ENCODE results near the gene UFM1.
"Not testable (repeated sequence)": the region's sequence is repeated elsewhere in the genome, so short reads cannot be mapped to it uniquely, and the experiment has no call there.

Gene UFM1

GRCh38 chr13:38349390-38350113 lies at the start of gene UFM1:
Gene UFM1 (plus strand): TSS chr13:38349851. CDS start chr13:38349920, 69 bp downstream.
- TF ChIP-seq CTCF (IDR thresholded peaks at IDR 0.05; ENCODE audit: unreplicated experiment in 3 of 3) = no peak
- H3K4me1 Mint-ChIP-seq = peaks cover 31% of the 10 kb centered on the region
- H3K4me3 Mint-ChIP-seq = peak within 1 kb of the TSS; percentile 93 to 99 (median 98)
- H3K36me3 Mint-ChIP-seq (ENCODE audit: low read depth) = peaks cover 19% of the 10 kb centered on the region
- H3K9me3 Mint-ChIP-seq = no peaks in the 10 kb centered on the region
- H3K27me3 Mint-ChIP-seq (ENCODE audit: low read depth) = no peaks in the 10 kb centered on the region
- peak within 1 kb of the TSS; percentile 98 to 99 (median 99) for H3K27ac Mint-ChIP-seq

GRCh38 chr13:38301236-38301635 lies 48.4 kb upstream of the UFM1 start:
- H3K4me1 Mint-ChIP-seq = no peaks in the 10 kb centered on the region
- H3K27ac Mint-ChIP-seq = peak overlapping the region in 1 of 3 experiments; percentile 70
- H3K4me3 Mint-ChIP-seq = no peak overlapping the region
- H3K36me3 Mint-ChIP-seq (ENCODE audit: low read depth) = no peaks in the 10 kb centered on the region
- no peaks in the 10 kb centered on the region for H3K9me3 Mint-ChIP-seq
- H3K27me3 Mint-ChIP-seq (ENCODE audit: low read depth) = no peaks in the 10 kb centered on the region
- TF ChIP-seq CTCF (IDR thresholded peaks at IDR 0.05; ENCODE audit: unreplicated experiment in 3 of 3) = no peak

GRCh38 chr13:38303816-38304320 lies 45.8 kb upstream of the UFM1 start:
- TF ChIP-seq CTCF (IDR thresholded peaks at IDR 0.05; ENCODE audit: unreplicated experiment in 3 of 3) = no peak
- H3K4me1 Mint-ChIP-seq = no peaks in the 10 kb centered on the region
- no peaks in the 10 kb centered on the region for H3K9me3 Mint-ChIP-seq
- H3K27ac Mint-ChIP-seq = no peak overlapping the region
- no peaks in the 10 kb centered on the region for H3K36me3 Mint-ChIP-seq (ENCODE audit: low read depth)
- no peak overlapping the region for H3K4me3 Mint-ChIP-seq
- no peaks in the 10 kb centered on the region for H3K27me3 Mint-ChIP-seq (ENCODE audit: low read depth)

GRCh38 chr13:38308736-38309135 lies 40.9 kb upstream of the UFM1 start:
- no peaks in the 10 kb centered on the region for H3K9me3 Mint-ChIP-seq
- TF ChIP-seq CTCF (IDR thresholded peaks at IDR 0.05; ENCODE audit: unreplicated experiment in 3 of 3) = no peak
- H3K36me3 Mint-ChIP-seq (ENCODE audit: low read depth) = no peaks in the 10 kb centered on the region
- no peaks in the 10 kb centered on the region for H3K27me3 Mint-ChIP-seq (ENCODE audit: low read depth)
- H3K4me1 Mint-ChIP-seq = no peaks in the 10 kb centered on the region
- no peak overlapping the region for H3K4me3 Mint-ChIP-seq
- H3K27ac Mint-ChIP-seq = no peak overlapping the region

- Mint-ChIP-seq H3K27ac (no peak overlapping the region), H3K36me3 (ENCODE audit: low read depth) (no peaks in the 10 kb centered on the region), H3K4me1 (no peaks in the 10 kb centered on the region), H3K27me3 (ENCODE audit: low read depth) (no peaks in the 10 kb centered on the region), H3K4me3 (no peak overlapping the region), H3K9me3 (no peaks in the 10 kb centered on the region)
- no peak for TF ChIP-seq CTCF (IDR thresholded peaks at IDR 0.05; ENCODE audit: unreplicated experiment in 3 of 3)
These were observed 40.3 kb upstream of the UFM1 start for GRCh38 chr13:38309397-38309796.

GRCh38 chr13:38311175-38311574 lies 38.5 kb upstream of the UFM1 start:
- H3K4me1 Mint-ChIP-seq; H3K9me3 Mint-ChIP-seq; H3K4me3 Mint-ChIP-seq; H3K27ac Mint-ChIP-seq; H3K27me3 Mint-ChIP-seq (ENCODE audit: low read depth); H3K36me3 Mint-ChIP-seq (ENCODE audit: low read depth): not testable (repeated sequence)
